Colonic mucosa (tissue), 4 donors: Measurements from ENCODE around the gene USP22. TPM values are rescaled to one million over a fixed set of nuclear protein-coding genes. Genes with fewer than 3 reads are reported as not detected.
"Not testable (repeated sequence)": the region's sequence is repeated elsewhere in the genome, so short reads cannot be mapped to it uniquely, and the experiment has no call there.

Source experiments
- DNase-seq: peaks from one replicate; pipeline ENCODE4 v3.0.0-alpha.2; 2020
- H3K27ac ChIP-seq: fragments of 200-600 bp; one replicate; pipeline ENCODE4 v1.8.0; 2021
- H3K27me3 ChIP-seq: fragments of 200-600 bp; one replicate; pipeline ENCODE4 v1.8.0; 2021
- H3K36me3 ChIP-seq: fragments of 200-600 bp; one replicate; pipeline ENCODE4 v1.8.0; 2021
- H3K4me1 ChIP-seq: fragments of 200-600 bp; one replicate; pipeline ENCODE4 v1.8.0; 2021; ENCODE audit warnings: mild to moderate bottlenecking
- H3K4me3 ChIP-seq: fragments of 200-600 bp; one replicate; pipeline ENCODE4 v1.8.0; 2021
- H3K9ac ChIP-seq, 2 donors: one replicate each; pipeline ENCODE4 v1.7.0; 2013; ENCODE audit warnings: control low read depth in 2 of 2, low read depth in 2 of 2, low read length in 2 of 2
- H3K9me3 ChIP-seq: fragments of 200-600 bp; one replicate; pipeline ENCODE4 v1.8.0; 2021
- intact Hi-C: fragments of 100-400 bp; cut with DNase I; formaldehyde crosslinking; loops from one replicate; pipeline ENCODE4 v1.14.1; 2022
- total RNA-seq, 2 donors: library from RNA; stranded (reverse); fragmentation: NEBNext Ultra II Directional in 1 of 2; extraction: Animal tissue kit (Norgen Biotek cat#: 25700) in 1 of 2; gene quantifications; one replicate each; pipeline ENCODE4 v1.2.1, GENCODE V29; 2021
- TF ChIP-seq, protein P1 (sequence below): fragments of 200-600 bp; IDR thresholded peaks from one replicate; pipeline ENCODE4 v1.8.0; 2022; ENCODE audit warnings: antibody characterized with exemption, mild to moderate bottlenecking
- donor health status: healthy.
- donor health status: DM: no; HTN: no; CAD: no.
- donor health status: DM: no; HTN: no; CAD: no.

USP22 gene
- total RNA-seq, 2 donors from 2014 or later: 174 to 190 TPM

DNA sequence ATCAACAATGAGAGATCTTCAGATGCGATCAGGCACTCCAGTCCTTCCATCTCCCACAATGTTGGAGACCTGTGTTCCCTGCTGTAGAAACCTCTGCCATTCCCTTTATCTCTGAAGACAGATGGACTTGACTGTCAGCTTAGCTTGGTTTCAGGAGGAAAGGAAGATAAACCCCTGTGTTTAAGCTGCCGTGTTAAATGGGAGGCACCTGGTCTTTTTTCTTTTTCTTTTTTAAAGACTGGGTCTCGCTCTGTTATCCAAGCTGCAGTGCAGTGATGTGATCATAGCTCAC is 63.1 kb downstream of the USP22 start:
- no peaks in the 10 kb centered on the region for H3K4me1 ChIP-seq

DNA sequence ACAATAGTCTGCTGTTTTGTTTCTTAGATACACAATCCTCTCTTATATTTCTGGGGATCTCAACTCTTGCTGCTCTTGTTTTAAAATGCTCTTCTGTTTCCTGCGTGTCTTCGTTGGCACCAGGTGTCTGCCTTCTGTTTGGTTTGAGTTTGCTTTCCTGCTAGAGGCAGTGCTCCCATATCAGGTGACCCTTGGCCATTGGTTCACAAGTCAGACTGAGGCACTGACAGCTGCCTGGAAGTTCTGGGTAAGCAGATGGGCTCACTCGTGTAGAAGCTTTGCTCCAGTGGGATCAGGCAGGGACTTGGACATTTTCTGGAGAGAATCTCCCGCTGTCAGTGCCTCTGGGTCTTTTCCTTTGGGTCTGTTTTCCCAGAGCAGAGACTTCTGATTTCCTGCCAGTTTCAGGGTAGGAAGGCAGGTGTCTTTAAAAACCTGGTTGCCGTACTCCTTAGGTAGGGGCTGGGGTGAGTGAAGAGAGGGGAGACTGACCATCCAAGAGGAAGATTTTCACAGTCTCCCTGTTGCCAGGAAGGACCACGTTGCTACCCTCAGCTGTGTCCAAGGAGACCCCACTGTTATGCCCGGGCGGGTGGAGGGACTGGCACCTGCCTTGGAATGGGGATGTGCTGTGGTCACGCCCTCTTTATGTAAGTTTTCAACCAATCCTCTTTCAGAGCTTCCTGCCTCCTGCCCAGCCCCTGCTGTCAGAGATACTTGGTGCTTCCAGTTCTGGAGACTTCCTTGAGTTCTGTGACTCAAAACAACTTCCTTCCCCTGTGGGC is 63.6 kb downstream of the USP22 start:
- intact Hi-C loops, H3K4me3 ChIP-seq: not testable (repeated sequence)

More for the DNA sequence above, 63.1 kb downstream of the USP22 start:
- H3K4me3 ChIP-seq: no peak overlapping the region
- no peaks in the 10 kb centered on the region for H3K36me3 ChIP-seq
- no peaks in the 10 kb centered on the region for H3K9me3 ChIP-seq
- DNase-seq: no peak
- H3K9ac ChIP-seq: no peak overlapping the region
- no peaks in the 10 kb centered on the region for H3K27me3 ChIP-seq
- no peak overlapping the region for H3K27ac ChIP-seq
- intact Hi-C loops: no loop called here
- TF ChIP-seq, protein P1, sequence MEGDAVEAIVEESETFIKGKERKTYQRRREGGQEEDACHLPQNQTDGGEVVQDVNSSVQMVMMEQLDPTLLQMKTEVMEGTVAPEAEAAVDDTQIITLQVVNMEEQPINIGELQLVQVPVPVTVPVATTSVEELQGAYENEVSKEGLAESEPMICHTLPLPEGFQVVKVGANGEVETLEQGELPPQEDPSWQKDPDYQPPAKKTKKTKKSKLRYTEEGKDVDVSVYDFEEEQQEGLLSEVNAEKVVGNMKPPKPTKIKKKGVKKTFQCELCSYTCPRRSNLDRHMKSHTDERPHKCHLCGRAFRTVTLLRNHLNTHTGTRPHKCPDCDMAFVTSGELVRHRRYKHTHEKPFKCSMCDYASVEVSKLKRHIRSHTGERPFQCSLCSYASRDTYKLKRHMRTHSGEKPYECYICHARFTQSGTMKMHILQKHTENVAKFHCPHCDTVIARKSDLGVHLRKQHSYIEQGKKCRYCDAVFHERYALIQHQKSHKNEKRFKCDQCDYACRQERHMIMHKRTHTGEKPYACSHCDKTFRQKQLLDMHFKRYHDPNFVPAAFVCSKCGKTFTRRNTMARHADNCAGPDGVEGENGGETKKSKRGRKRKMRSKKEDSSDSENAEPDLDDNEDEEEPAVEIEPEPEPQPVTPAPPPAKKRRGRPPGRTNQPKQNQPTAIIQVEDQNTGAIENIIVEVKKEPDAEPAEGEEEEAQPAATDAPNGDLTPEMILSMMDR: no peak

DNA sequence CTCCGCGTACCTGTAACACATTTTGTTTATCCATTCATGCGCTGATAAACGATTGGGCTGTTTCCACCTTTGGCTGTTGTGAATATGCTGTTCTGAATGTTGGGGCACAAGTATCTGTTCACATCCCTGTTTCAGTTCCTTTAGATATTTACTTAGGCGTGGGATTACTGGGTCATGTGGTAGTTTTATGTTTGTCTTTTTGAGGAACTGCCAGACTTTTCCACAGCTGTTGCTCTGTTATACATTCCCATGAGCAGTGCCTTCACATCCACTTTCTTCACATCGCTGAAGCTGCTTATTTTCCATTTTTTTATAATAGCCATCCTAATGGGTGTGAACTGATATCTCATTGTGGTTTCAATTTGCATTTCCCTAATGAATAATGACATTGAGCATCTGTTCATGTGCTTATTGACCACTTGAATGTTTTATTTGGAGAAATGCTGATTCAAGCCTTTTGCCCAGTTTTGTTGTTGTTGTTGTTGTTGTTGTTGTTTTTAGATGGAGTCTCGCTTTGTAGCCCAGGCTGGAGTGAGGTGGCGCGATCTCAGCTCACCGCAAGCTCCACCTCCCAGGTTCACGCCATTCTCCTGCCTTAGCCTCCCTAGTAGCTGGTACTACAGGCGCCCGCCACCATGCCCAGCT is 65.1 kb downstream of the USP22 start:
- H3K9ac ChIP-seq, H3K4me3 ChIP-seq, H3K27me3 ChIP-seq, intact Hi-C loops, DNase-seq, H3K27ac ChIP-seq, H3K9me3 ChIP-seq, H3K36me3 ChIP-seq, H3K4me1 ChIP-seq: not testable (repeated sequence)

More for the DNA sequence above, 63.6 kb downstream of the USP22 start:
- H3K4me1 ChIP-seq, H3K9me3 ChIP-seq, H3K27ac ChIP-seq, H3K9ac ChIP-seq, H3K36me3 ChIP-seq, H3K27me3 ChIP-seq, DNase-seq: not testable (repeated sequence)

DNA sequence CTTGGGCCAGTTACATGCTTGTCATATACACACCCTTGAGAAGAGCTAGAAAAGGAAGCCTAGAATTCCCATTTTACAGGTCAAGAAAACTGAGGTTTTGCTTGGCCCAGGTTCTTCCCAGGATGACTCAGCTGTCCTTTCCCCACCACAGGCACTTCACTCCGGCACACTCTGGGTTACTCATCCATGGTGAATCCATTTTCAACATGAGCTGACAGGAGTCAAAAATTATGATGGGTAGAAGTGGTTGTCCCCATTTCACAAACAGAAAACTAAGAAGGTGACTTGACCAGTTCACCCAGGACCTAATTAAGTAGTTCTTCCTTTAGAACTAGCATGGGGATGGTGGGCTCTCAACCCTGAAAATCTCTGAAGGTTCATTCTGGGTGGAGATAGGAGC is 67.2 kb downstream of the USP22 start:
- TF ChIP-seq, protein P1: no peak
- no peak for DNase-seq
- no peak overlapping the region for H3K4me3 ChIP-seq

DNA sequence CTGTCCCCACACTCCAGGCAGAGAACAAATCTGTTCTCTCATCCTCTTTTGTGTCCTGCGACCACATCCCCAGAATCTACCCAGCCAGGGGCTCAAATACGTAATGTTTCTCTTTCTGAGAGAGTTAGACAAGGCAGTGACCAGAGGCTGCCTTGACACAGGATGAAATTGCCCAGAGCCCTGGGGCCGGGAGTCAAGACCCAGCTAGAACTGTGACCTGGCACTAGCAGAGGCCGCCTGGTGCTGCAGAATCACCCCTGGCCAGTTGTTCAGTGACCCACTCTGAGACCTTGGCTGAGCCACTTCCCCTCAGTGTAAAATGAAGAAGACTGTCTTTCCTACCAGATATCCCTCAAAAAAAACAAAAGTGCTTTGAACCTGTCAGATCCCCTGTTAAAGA is 72.5 kb downstream of the USP22 start:
- intact Hi-C loops: no loop called here
- Histone ChIP-seq H3K27ac (no peak overlapping the region), H3K4me3 (no peak overlapping the region), H3K9ac (no peak overlapping the region), H3K36me3 (no peaks in the 10 kb centered on the region), H3K27me3 (no peaks in the 10 kb centered on the region), H3K4me1 (no peaks in the 10 kb centered on the region), H3K9me3 (no peaks in the 10 kb centered on the region)
- TF ChIP-seq, protein P1: no peak
- DNase-seq: no peak

More for the DNA sequence above, 67.2 kb downstream of the USP22 start:
- Histone ChIP-seq H3K36me3 (no peaks in the 10 kb centered on the region), H3K27me3 (no peaks in the 10 kb centered on the region), H3K4me1 (no peaks in the 10 kb centered on the region), H3K9me3 (no peaks in the 10 kb centered on the region), H3K9ac (no peak overlapping the region), H3K27ac (no peak overlapping the region)
- intact Hi-C loops: no loop called here

DNA sequence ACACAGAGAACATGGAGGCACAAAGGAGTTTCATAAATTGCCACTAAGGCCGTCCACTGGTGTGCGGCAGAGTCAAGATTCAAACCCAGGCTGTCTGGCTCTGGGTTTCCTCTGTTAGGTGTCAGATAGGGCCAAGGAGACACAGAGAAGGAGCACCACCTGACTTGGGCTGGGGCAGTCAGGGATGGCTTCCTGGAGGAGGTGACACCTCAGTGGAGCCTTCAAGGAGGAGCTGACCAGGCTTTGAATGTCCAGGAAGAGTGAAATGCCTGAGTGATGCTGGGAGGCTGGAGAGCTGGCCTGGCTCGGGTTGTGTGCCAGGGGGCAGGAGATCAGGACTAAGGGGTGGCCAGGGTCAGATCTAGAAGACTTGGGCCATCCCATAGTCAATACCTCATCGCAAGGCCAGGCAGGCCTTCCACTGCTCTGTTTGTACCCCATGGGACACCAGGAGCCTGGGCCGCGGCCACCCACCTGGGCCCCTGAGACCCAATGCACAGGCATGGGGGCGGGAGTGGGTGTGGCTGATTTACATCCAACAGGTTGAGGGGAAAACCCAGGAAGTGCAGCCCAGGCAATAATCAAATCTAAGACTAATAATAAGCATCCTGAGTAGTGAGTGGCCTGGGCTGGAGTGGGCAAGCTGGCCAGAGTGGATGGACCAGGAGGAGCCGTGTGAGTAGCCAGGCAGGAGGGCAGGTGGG is 73.7 kb downstream of the USP22 start:
- DNase-seq: no peak
- TF ChIP-seq, protein P1: no peak
- no peak overlapping the region for H3K9ac ChIP-seq
- no peak overlapping the region for H3K27ac ChIP-seq
- H3K9me3 ChIP-seq: no peaks in the 10 kb centered on the region
- H3K4me3 ChIP-seq: no peak overlapping the region
- H3K4me1 ChIP-seq: no peaks in the 10 kb centered on the region
- intact Hi-C loops: no loop called here
- H3K27me3 ChIP-seq: no peaks in the 10 kb centered on the region
- no peaks in the 10 kb centered on the region for H3K36me3 ChIP-seq
